OCI-LY1 (cell line): Measurements from ENCODE around the gene TACR1.

Source experiments
- EZH2 ChIP-seq: fragments of 200-600 bp; sonication (generic), shearing (Covaris generic); IDR thresholded peaks from 2 replicates; pipeline ENCODE4 v1.8.0; 2017; ENCODE audit warnings: borderline replicate concordance, mixed run types, mild to moderate bottlenecking, antibody characterized with exemption, low read length, moderate library complexity, mixed read lengths
- TF ChIP-seq, protein P1 (sequence below): fragments of 200-600 bp; sonication (generic), shearing (Covaris generic); IDR thresholded peaks from 2 replicates; pipeline ENCODE4 v1.5.1; 2017; ENCODE audit warnings: mild to moderate bottlenecking, antibody characterized with exemption, low read length, moderate library complexity, mixed read lengths

DNA sequence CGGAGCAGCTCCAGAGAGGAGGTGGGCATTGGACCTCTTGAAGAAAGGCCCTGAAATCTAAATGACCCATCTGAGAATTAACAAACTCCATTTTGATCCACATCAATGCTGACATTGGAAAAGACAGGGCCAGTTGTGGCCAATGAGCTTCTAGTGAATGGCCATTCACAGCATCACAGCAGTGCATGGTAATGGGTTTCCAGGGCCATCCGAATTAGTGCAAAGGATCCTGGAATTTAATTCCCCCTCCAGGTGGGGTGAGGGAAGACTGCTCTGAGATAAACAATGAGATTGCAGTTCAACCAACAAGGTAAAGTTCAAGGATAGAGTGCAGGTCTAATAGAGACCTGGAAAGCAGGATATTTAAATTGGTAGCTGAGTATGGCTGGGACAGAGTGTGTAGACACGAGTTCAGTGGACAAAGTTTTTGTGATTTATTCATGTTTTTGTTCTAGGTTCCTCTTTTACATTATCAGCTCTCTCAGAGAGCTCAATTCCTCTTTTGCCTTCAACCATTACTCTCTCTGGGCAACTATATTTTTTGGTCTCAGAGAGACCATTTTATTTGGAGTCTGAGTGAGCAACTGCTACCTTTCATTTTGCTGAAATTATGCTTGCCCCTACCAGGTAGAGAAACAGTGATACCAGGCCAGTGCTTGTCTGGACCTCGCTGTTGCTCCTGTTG is 5.0 kb downstream of the TACR1 start:
- TF ChIP-seq, protein P1, sequence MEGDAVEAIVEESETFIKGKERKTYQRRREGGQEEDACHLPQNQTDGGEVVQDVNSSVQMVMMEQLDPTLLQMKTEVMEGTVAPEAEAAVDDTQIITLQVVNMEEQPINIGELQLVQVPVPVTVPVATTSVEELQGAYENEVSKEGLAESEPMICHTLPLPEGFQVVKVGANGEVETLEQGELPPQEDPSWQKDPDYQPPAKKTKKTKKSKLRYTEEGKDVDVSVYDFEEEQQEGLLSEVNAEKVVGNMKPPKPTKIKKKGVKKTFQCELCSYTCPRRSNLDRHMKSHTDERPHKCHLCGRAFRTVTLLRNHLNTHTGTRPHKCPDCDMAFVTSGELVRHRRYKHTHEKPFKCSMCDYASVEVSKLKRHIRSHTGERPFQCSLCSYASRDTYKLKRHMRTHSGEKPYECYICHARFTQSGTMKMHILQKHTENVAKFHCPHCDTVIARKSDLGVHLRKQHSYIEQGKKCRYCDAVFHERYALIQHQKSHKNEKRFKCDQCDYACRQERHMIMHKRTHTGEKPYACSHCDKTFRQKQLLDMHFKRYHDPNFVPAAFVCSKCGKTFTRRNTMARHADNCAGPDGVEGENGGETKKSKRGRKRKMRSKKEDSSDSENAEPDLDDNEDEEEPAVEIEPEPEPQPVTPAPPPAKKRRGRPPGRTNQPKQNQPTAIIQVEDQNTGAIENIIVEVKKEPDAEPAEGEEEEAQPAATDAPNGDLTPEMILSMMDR: no peak
- TF ChIP-seq EZH2: no peak
